GM23248 (cell line): Measurements from ENCODE around the gene SDR39U1.

ENCODE experiments used
- EZH2 ChIP-seq: fragments of 200-600 bp; sonication (generic); IDR thresholded peaks from 2 replicates; pipeline ENCODE4 v1.6.1; 2018; ENCODE audit warnings: antibody characterized with exemption, mild to moderate bottlenecking; ENCODE audit not compliant: insufficient read depth, poor library complexity, severe bottlenecking
- EZH2phosphoT487 ChIP-seq: fragments of 200-600 bp; sonication (generic); IDR thresholded peaks from 2 replicates; pipeline ENCODE4 v1.6.1; 2018; ENCODE audit warnings: antibody characterized with exemption, moderate library complexity, mild to moderate bottlenecking, low read depth; ENCODE audit not compliant: insufficient read depth

DNA sequence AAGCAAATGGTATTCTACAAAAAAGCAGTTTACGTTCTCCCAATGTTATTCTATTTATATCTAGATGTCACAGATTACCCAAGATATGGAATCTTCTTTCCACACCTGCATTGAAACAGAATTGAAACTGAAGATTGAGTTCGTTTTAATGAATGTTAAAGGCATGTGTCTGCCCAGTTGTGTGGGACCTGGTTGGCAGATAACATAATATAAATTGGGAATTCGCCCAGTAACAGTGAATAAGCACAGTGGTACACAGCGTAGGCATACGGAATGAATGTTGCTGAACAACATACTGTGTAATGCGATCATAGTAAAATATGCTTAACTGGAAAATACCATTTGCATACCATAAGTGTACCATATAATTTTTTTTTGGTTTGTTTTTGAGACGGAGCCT is 8.5 kb downstream of the SDR39U1 start:
- TF ChIP-seq EZH2phosphoT487 (no peak), EZH2 (no peak)
